Ectodermal cell (in vitro differentiated cells): ENCODE results near the gene SPDYE2. TPM values are rescaled to one million over a fixed set of nuclear protein-coding genes. Genes with fewer than 3 reads are reported as not detected.
A peak's percentile ranks its signal among the peaks of the same experiment; 100 is the strongest.
"Not testable (repeated sequence)": the region's sequence is repeated elsewhere in the genome, so short reads cannot be mapped to it uniquely, and the experiment has no call there.

Source experiments
- H3K27ac ChIP-seq: 2 replicates; pipeline ENCODE4 v1.7.0; 2013; ENCODE audit warnings: mild to moderate bottlenecking, low read depth, low read length; ENCODE audit not compliant: insufficient read depth, poor library complexity, severe bottlenecking
- H3K27me3 ChIP-seq: 2 replicates; pipeline ENCODE4 v1.7.0; 2013; ENCODE audit warnings: mild to moderate bottlenecking, low read length; ENCODE audit not compliant: insufficient read depth, control insufficient read depth, poor library complexity, severe bottlenecking
- H3K36me3 ChIP-seq: one replicate; pipeline ENCODE4 v1.7.0; 2013; ENCODE audit warnings: low read length; ENCODE audit not compliant: control insufficient read depth, insufficient read depth
- H3K4me1 ChIP-seq: one replicate; pipeline ENCODE4 v1.7.0; 2013; ENCODE audit warnings: low read length; ENCODE audit not compliant: control insufficient read depth, insufficient read depth
- H3K4me3 ChIP-seq: 2 replicates; pipeline ENCODE4 v1.7.0; 2013; ENCODE audit warnings: low read depth, low read length, control low read depth; ENCODE audit not compliant: insufficient read depth
- H3K9me3 ChIP-seq: 2 replicates; pipeline ENCODE4 v1.7.0; 2013; ENCODE audit warnings: mild to moderate bottlenecking, low read length, moderate library complexity; ENCODE audit not compliant: control insufficient read depth
- WGBS, 2 experiments: methylation state at CpG; one replicate each; pipeline ENCODE4 v1.1.7; 2013; ENCODE audit warnings: missing lambda C conversion rate in 2 of 2; 5-methylcytosine and 5-hydroxymethylcytosine counted together
- polyA plus RNA-seq, 4 experiments: library from polyadenylated mRNA; stranded (reverse); fragments of 50-300 nt; gene quantifications; one replicate each; pipeline ENCODE4 v1.2.3, GENCODE V29; 2013

Gene SPDYE2, protein sequence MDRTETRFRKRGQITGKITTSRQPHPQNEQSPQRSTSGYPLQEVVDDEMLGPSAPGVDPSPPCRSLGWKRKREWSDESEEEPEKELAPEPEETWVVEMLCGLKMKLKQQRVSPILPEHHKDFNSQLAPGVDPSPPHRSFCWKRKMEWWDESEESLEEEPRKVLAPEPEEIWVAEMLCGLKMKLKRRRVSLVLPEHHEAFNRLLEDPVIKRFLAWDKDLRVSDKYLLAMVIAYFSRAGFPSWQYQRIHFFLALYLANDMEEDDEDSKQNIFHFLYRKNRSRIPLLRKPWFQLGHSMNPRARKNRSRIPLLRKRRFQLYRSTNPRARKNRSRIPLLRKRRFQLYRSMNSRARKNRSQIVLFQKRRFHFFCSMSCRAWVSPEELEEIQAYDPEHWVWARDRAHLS
- polyA plus RNA-seq (2013, experiment 1 of 4) = not detected
- not detected for polyA plus RNA-seq (2013, experiment 2 of 4)
- polyA plus RNA-seq (2013, experiment 3 of 4) = not detected
- polyA plus RNA-seq (2013, experiment 4 of 4) = not detected

DNA sequence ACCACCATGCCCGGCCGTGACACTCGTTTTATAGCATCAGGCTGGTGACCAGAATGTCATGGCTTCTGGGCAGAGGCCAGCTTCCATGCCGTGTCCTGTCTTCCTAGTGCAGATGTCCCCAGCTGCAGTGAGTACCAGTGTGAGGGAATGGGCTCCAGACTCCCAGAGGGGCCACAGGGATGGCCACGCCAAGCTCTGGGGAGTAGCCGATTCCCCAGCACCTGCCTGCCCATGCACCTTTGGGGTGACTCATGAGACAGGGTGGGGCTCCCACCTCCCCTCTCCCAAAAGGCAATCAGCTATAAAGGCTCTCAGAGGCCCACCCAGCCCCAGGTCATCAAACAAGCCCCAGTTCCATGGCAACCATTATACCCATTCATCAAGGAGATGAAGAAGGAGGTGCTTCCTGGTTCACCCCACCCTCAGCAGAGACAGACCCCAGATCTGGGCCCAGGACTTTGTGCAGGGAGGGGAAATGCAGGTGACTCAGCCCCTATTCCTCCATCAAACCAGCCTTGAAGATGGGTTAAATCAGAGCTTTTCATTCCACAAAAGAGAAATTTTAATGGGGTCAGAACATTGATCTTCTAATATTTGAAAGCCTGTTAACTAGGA is at the start of gene SPDYE2:
SPDYE2 (plus strand) TSS at position 419 of the 615 bp plus-strand sequence. CDS start 2,030 bp downstream, outside the sequence.
- not testable (repeated sequence) for H3K9me3 ChIP-seq, H3K27me3 ChIP-seq, H3K4me3 ChIP-seq, H3K4me1 ChIP-seq, H3K36me3 ChIP-seq, H3K27ac ChIP-seq
- no CpG with 5 or more reads among the region's 6 CpGs for WGBS, 2 experiments

DNA sequence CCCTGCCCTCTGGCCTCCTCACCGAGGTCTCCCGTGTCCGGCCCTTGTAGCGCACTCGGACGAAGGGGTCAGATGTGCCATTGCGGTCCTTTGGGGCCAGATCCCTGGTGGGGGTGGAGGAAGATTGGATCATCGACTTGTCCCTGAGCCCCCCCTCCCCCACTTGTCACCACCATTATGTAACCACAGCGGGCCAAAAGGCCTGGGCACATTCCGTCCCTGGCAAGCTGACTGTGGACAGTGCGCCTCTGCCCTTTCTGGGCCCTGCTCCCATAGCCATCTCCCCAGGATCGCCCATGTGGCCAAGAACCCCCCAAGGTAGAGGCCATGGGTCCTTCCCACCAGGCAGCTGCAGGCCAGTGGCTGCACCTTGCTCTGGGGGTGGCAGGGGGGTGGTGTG is 47.9 kb upstream of the SPDYE2 start:
- not testable (repeated sequence) for H3K9me3 ChIP-seq, H3K4me3 ChIP-seq, H3K4me1 ChIP-seq, H3K27me3 ChIP-seq, H3K36me3 ChIP-seq, H3K27ac ChIP-seq
- WGBS, 2 experiments = no CpG with 5 or more reads among the region's 12 CpGs

DNA sequence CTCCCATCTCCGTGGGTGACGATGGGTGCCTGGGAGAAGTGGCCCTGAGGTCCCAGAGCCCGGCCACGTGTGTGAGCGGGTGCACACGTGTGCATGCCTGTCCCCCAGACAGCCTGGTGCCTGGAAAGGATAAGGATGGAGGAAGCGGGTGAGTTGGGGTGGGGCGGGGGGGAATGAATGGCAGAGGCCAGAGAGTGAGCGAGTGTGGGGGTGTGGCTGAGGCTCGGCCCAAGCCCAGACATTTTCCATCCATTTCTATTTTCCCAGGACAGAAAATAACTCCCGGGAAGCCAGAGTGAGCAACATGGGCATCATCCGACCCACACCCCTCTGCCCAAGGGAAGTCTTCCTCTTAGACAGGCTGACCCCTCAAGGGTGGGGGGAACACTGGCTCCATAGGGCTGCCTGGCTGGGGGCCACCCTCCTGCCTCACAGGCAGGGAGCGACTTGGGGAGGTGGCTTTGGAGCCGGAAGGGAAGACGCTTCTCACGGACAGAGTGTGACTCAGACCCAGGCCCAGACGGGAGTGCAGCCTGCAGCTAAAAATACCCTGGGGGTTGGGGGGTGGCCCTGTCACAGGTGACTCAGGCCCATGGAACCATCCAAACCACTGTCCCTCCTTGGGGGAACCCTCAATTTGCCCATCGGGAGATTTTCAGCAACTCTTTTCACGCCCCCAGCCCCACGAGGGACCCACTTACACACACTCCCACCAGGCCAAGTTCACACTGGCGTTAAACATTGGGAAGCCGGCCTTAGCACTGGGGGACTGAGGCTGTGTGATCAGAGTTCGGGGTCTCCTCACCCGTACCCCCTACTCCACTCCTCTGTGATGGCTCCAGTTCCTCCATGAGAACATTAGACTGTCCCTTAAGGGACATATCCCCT is 45.5 kb upstream of the SPDYE2 start:
- H3K4me1 ChIP-seq, H3K4me3 ChIP-seq, H3K27me3 ChIP-seq, H3K27ac ChIP-seq, H3K36me3 ChIP-seq, H3K9me3 ChIP-seq: not testable (repeated sequence)
- 88 to 90% methylated on average over 3 of the region's 24 CpGs for WGBS, 2 experiments

DNA sequence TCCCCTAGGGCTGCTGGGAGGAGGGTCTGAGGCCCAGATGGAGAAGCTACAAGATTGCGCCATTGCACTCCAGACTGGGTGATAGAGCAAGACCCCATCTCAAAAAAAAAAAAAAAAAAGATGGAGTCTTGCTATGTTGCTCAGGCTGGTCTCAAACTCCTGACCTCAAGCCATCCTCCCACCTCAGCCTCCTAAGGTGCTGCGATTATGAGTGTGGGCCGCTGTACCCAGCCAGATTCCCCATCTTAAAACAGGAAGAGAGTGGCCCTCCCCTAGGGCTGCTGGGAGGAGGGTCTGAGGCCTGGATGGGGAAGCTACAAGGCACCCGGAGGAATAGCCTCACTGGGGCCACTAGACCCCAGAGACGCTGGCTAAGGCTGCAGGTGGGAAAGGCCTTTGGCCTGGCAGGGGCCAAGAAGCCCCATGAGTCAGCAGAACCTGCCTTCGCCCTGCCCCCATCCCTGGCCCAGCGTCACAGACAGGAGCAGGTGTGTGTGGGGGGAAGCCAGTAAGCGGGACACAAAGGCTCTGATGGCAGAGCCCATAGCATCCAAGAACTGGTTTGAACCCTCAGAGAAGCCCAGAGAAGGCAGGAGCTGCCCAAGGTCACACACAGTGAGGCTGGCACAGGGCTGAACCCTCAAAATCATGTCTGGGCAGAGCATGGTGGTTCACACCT is 43.5 kb upstream of the SPDYE2 start:
- not testable (repeated sequence) for H3K4me1 ChIP-seq, H3K27me3 ChIP-seq, H3K36me3 ChIP-seq, H3K27ac ChIP-seq, H3K9me3 ChIP-seq, H3K4me3 ChIP-seq
- WGBS, 2 experiments = 87% methylated on average over 2 of the region's 8 CpGs; no CpG with 5 or more reads in 1 of the 2 experiments

DNA sequence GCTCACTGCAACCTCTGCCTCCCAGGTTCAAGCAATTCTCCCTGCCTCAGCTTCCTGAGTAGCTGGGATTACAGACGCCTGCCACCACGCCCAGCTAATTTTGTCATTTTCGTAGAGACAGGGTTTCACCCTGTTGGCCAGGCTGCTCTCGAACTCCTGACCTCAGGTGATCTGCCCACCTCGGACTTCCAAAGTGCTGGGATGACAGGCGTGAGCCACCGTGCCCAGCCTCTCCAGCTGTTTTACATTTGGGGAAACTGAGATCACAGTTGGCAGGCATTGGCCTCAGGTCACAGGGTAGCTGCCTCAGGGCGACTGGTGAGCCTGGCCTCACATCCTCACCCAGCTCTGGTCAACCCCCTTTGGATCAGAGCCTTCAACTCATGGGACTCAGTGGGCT is 40.5 kb upstream of the SPDYE2 start:
- not testable (repeated sequence) for H3K27me3 ChIP-seq, H3K27ac ChIP-seq, H3K4me3 ChIP-seq, H3K9me3 ChIP-seq, H3K36me3 ChIP-seq, H3K4me1 ChIP-seq
- WGBS, 2 experiments = 78 to 96% methylated on average over 4 to 5 of the region's 8 CpGs

DNA sequence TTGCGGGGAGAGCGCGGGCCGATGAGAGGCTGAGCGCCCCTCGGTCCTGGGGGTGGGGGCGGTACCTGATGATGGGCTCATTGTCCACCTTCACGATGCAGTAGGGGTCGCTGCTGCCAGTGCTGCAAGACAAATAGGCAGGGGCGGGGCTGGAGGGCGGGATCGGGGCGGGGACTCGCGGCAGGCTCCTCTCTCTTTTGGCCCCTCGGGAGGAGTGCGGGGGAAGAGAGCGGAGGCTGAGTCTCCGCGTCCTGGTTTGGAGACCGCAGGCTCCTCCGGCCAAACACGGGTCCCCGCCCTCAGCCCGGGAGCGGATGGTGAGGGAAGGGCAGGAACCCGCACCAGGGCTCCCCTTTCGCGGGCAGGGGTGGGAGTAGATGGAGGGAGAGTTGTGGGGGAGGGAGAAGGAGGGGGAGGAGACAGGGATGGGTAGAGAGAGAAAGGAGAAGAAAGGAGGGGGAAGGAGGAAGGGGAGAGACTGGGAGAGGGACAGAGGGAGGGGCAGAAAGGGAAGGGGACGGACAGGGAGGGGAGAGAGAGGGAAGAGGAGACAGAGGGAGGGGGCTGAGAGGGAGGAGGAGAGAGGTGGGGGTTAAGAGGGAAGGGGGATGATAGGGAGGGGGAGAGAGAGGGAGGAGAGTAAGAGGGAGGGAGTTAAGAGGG is 39.0 kb upstream of the SPDYE2 start:
- H3K27ac ChIP-seq, H3K4me3 ChIP-seq: not testable (repeated sequence)
- WGBS, 2 experiments = no CpG with 5 or more reads among the region's 30 CpGs

DNA sequence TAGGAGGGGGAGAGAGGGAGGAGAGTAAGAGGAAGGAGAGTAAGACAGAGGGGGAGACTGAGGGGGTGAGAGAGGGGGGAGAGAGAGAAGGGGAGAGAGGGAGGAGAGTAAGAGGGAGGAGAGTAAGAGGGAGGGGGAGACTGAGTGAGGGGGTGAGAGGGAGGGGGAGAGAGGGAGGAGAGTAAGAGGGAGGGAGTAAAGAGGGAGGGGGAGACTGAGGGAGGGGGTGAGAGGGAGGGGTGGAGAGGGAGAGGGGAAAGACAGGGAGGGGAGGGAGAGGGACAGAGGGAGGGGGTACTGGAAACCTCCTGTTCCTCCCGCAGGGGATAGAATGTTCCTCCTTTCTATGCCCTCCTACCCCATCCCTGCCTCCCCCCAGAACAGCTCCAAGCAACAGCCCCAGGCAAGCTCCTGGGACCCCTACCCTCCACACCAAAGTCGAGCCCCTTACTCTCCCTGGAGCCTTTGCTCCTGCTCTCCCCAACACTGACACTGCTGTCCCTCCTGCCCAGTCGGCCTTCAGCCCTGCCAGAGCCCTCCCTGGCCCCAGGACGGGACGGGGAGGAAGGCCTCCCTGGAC is 38.3 kb upstream of the SPDYE2 start:
- H3K36me3 ChIP-seq, H3K9me3 ChIP-seq, H3K4me1 ChIP-seq, H3K27me3 ChIP-seq, H3K4me3 ChIP-seq: not testable (repeated sequence)
- H3K27ac ChIP-seq = peak overlapping the region; percentile 36
- WGBS, 2 experiments = 0 to 19% methylated on average over 1 to 2 of the region's 5 CpGs

More for the DNA sequence above, 39.0 kb upstream of the SPDYE2 start:
- H3K4me1 ChIP-seq, H3K36me3 ChIP-seq, H3K9me3 ChIP-seq, H3K27me3 ChIP-seq: not testable (repeated sequence)

DNA sequence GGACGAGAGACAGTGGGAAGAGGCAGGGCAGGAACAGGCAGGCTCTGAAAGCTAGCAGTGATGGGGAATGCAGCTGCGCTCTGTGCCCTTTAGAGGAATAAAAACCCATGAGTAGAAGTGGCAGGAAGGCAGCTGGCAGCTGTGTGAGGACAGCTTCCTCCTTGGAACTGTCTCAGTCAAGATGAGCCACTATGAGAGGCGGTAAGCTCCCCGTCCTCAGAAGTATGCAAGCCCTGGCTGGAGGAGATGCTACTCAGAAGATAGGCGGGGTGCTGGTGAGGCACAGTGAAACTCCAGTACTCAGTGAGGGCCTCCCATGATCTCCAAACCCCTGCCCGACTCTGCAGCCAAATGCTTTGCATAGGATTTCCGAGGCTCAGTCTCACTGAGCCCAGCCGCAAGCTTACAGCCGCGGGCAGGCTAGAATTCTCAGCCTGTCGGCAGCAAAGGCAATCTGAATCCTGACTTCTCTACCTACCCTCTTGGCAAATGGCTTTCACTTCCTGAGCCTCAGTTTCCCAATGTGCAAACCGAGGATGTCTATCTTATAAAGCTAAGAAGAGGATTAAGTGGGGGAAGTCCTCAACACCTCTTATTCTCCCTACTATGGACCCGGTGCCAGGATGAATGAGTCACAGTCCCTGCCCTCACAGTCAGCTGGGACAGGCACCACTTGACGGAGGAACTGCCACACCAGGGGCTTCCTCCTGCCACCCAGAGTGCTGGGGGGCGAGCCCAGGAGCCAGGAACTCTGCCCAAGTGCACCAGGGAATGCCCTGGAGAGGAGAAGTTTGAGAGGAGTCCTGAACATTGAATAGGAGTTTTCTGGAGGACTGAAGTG is 35.9 kb upstream of the SPDYE2 start:
- H3K4me1 ChIP-seq, H3K9me3 ChIP-seq, H3K27me3 ChIP-seq, H3K4me3 ChIP-seq, H3K27ac ChIP-seq, H3K36me3 ChIP-seq: not testable (repeated sequence)
- no CpG with 5 or more reads among the region's 15 CpGs for WGBS, 2 experiments

DNA sequence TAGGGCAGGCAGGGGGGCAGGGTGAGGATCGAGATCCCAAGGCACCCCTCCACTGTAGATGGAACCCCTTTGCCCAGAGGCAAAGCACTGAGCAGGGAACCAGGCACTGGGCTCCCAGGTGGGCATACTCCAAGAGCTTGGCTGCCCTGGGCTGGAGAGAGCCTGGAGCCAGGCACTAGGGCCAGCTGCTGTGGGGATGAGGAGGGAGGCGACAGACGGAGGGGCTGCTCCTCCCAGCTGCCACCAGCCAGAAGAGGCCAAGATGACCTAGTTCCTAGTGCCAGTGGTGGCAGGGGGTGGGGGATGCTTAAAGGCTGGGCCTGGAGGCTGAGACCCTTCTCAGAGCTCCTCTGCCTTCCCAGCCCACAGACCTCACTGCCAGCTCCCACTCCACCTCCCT is 35.1 kb upstream of the SPDYE2 start:
- H3K27ac ChIP-seq, H3K36me3 ChIP-seq, H3K4me3 ChIP-seq, H3K9me3 ChIP-seq, H3K4me1 ChIP-seq, H3K27me3 ChIP-seq: not testable (repeated sequence)
- WGBS, 2 experiments = no CpG with 5 or more reads among the region's 3 CpGs
